ENCODE data around the gene TLX2. TPM values are rescaled to one million over a fixed set of nuclear protein-coding genes. Genes with fewer than 3 reads are reported as not detected.
"Not testable (repeated sequence)": the region's sequence is repeated elsewhere in the genome, so short reads cannot be mapped to it uniquely, and the experiment has no call there.

TLX2 gene
- polyA plus RNA-seq (2013, experiment 1 of 2; ENCODE audit: insufficient read length) = not detected
- polyA plus RNA-seq (2013, experiment 2 of 2; ENCODE audit: insufficient read length) = not detected

GRCh38 chr2:74514368-74515270 is at the start of gene TLX2:
TSS of gene TLX2 (plus strand) at chr2:74514450. CDS start at chr2:74514807, 357 bp downstream.
- DNase-seq = no peak

GRCh38 chr2:74470742-74471141 is 43.5 kb upstream of the TLX2 start:
- DNase-seq = not testable (repeated sequence)

GRCh38 chr2:74471332-74472065 is 42.8 kb upstream of the TLX2 start:
- DNase-seq = no peak

GRCh38 chr2:74472086-74472944 is 41.9 kb upstream of the TLX2 start, which contains the start of gene MRPL53:
TSS of gene MRPL53 (minus strand) at chr2:74472680. CDS start at chr2:74472660, 20 bp downstream.
- DNase-seq = peak; percentile 95

- no peak for DNase-seq
These were observed 41.3 kb upstream of the TLX2 start for GRCh38 chr2:74472945-74473258.

GRCh38 chr2:74474481-74474880 is 39.8 kb upstream of the TLX2 start:
- DNase-seq = no peak

- no peak for DNase-seq
These were observed 39.4 kb upstream of the TLX2 start for GRCh38 chr2:74474899-74475298.

- DNase-seq = no peak
These were observed 32.8 kb upstream of the TLX2 start for GRCh38 chr2:74481431-74481830.

- DNase-seq = no peak
These were observed 32.1 kb upstream of the TLX2 start for GRCh38 chr2:74481961-74482800.

GRCh38 chr2:74482801-74483674 is 31.2 kb upstream of the TLX2 start, which contains the start of the genes CCDC142 and TTC31:
TSS of gene CCDC142 (minus strand) at chr2:74482998. CDS start at chr2:74482837, 161 bp downstream.
TSS of gene TTC31 (plus strand) at chr2:74483081. CDS start at chr2:74483096, 15 bp downstream.
- peak; percentile 95 for DNase-seq

GRCh38 chr2:74483675-74484164 is 30.5 kb upstream of the TLX2 start:
- DNase-seq = not testable (repeated sequence)

- no peak for DNase-seq
These were observed 28.1 kb upstream of the TLX2 start for GRCh38 chr2:74486141-74486540.

GRCh38 chr2:74488643-74489481 is 25.4 kb upstream of the TLX2 start:
- DNase-seq = no peak

GRCh38 chr2:74489906-74490305 is 24.3 kb upstream of the TLX2 start:
- no peak for DNase-seq

GRCh38 chr2:74491648-74492544 is 22.4 kb upstream of the TLX2 start:
- no peak for DNase-seq

GRCh38 chr2:74493546-74493945 is 20.7 kb upstream of the TLX2 start:
- DNase-seq = no peak

- no peak for DNase-seq
These were observed 18.8 kb upstream of the TLX2 start for GRCh38 chr2:74495440-74495839.

All from fibroblast of skin of abdomen (primary cell).